ENCODE data around the gene CCL21. TPM values are rescaled to one million over a fixed set of nuclear protein-coding genes. Genes with fewer than 3 reads are reported as not detected.
"Not testable (repeated sequence)": the region's sequence is repeated elsewhere in the genome, so short reads cannot be mapped to it uniquely, and the experiment has no call there.

The CCL21 gene
- polyA plus RNA-seq, 1 donor (not counting 4 experiments of a cell fraction or from before 2014, with no cell fraction given): not detected

DNA sequence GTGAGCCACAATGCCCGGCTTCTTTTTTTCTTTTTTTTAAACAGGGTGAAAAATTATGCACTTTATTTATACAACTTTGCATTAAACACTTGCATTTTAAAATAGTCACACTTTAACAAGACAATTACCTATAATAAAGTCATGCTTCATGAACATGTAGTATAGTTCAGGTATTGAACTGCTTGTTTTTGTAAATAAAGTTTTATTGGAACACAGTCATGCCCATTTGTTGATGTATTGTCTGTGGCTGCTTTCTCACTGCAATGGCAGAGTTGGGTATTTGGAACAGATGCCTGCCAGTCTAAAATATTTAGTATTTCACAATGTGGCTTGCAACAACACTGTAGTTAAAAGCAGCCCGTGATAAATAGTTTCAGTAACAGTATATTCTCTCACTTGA, 32.8 kb upstream of the CCL21 start:
- no peak for TF ChIP-seq EZH2 (IDR thresholded peaks at IDR 0.05; ENCODE audit: low read length)
- TF ChIP-seq, protein P1, sequence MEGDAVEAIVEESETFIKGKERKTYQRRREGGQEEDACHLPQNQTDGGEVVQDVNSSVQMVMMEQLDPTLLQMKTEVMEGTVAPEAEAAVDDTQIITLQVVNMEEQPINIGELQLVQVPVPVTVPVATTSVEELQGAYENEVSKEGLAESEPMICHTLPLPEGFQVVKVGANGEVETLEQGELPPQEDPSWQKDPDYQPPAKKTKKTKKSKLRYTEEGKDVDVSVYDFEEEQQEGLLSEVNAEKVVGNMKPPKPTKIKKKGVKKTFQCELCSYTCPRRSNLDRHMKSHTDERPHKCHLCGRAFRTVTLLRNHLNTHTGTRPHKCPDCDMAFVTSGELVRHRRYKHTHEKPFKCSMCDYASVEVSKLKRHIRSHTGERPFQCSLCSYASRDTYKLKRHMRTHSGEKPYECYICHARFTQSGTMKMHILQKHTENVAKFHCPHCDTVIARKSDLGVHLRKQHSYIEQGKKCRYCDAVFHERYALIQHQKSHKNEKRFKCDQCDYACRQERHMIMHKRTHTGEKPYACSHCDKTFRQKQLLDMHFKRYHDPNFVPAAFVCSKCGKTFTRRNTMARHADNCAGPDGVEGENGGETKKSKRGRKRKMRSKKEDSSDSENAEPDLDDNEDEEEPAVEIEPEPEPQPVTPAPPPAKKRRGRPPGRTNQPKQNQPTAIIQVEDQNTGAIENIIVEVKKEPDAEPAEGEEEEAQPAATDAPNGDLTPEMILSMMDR (optimal IDR thresholded peaks at IDR 0.05 in 1 of 3, IDR thresholded peaks at IDR 0.05 in 1 of 3, conservative IDR thresholded peaks at IDR 0.05 in 1 of 3; ENCODE audit: extremely low read depth in 1 of 3, insufficient read depth in 2 of 3, low read length in 3 of 3): no peak
- no peak overlapping the region for H3K4me3 ChIP-seq (ENCODE audit: control insufficient read depth in 2 of 3, extremely low read depth in 1 of 3, insufficient read depth in 2 of 3, low read depth in 1 of 3, low read length in 3 of 3)
- dilution Hi-C loops (cut with MboI; ENCODE audit: extremely low pct_ligation_motif_present, low sequenced_read_pairs): no loop called here
- FAIRE-seq (no peak), DNase-seq (ENCODE audit: low read depth, low spot score) (no peak)
- H3K9ac ChIP-seq (ENCODE audit: control insufficient read depth, extremely low read depth, insufficient read depth, low read length): no peak overlapping the region
- no peaks in the 10 kb centered on the region for H3K79me2 ChIP-seq (ENCODE audit: control insufficient read depth, insufficient read depth, low read length)
- H3K9me3 ChIP-seq (ENCODE audit: control insufficient read depth, low read depth, low read length): no peaks in the 10 kb centered on the region
- no peaks in the 10 kb centered on the region for H4K20me1 ChIP-seq (ENCODE audit: control insufficient read depth, extremely low read depth, insufficient read depth, low read length)
- H3K27ac ChIP-seq (ENCODE audit: control insufficient read depth, insufficient read depth, low read length): no peak overlapping the region
- H3K4me1 ChIP-seq (ENCODE audit: control insufficient read depth, extremely low read depth, insufficient read depth, low read length): peaks cover 38% of the 10 kb centered on the region
- no peak overlapping the region for H2AFZ ChIP-seq (ENCODE audit: control insufficient read depth, low read length)
- no peak overlapping the region for H3K4me2 ChIP-seq (ENCODE audit: control insufficient read depth, extremely low read depth, insufficient read depth, low read depth, low read length)
- no peaks in the 10 kb centered on the region for H3K27me3 ChIP-seq (ENCODE audit: control insufficient read depth, extremely low read depth, insufficient read depth, low read length)
- H3K36me3 ChIP-seq (ENCODE audit: control insufficient read depth in 2 of 2, extremely low read depth in 1 of 2, insufficient read depth in 2 of 2, low read length in 2 of 2): no peaks in the 10 kb centered on the region
- no peaks in the 10 kb centered on the region for H3K9me1 ChIP-seq (ENCODE audit: control insufficient read depth, extremely low read depth, insufficient read depth, low read length)

DNA sequence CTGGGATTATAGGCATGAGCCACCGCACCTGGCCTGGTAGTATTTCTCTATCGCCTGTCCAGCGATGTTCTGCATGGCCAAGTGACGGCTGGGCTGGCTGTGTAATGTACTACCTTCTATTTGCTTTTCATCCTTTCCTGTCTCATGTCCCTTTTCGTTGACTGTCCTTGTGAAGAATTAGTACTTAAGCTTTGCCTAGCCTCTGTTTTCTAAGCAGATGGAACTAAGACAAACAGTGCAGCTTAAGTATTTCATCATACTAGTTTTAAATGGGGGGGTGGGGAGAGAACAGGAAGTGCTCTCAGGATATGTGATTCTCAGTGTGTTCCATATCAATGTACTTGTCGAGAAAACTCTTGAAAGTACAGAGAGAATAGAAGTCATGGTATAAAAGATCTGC, 31.7 kb upstream of the CCL21 start:
- Histone ChIP-seq H2AFZ (ENCODE audit: control insufficient read depth, low read length) (no peak overlapping the region), H3K27me3 (ENCODE audit: control insufficient read depth, extremely low read depth, insufficient read depth, low read length) (no peaks in the 10 kb centered on the region), H3K79me2 (ENCODE audit: control insufficient read depth, insufficient read depth, low read length) (no peaks in the 10 kb centered on the region), H3K9me3 (ENCODE audit: control insufficient read depth, low read depth, low read length) (no peaks in the 10 kb centered on the region), H4K20me1 (ENCODE audit: control insufficient read depth, extremely low read depth, insufficient read depth, low read length) (no peaks in the 10 kb centered on the region), H3K9me1 (ENCODE audit: control insufficient read depth, extremely low read depth, insufficient read depth, low read length) (no peaks in the 10 kb centered on the region), H3K27ac (ENCODE audit: control insufficient read depth, insufficient read depth, low read length) (no peak overlapping the region), H3K4me1 (ENCODE audit: control insufficient read depth, extremely low read depth, insufficient read depth, low read length) (peaks cover 33% of the 10 kb centered on the region), H3K9ac (ENCODE audit: control insufficient read depth, extremely low read depth, insufficient read depth, low read length) (no peak overlapping the region), H3K4me2 (ENCODE audit: control insufficient read depth, extremely low read depth, insufficient read depth, low read depth, low read length) (no peak overlapping the region), H3K36me3 (ENCODE audit: control insufficient read depth in 2 of 2, extremely low read depth in 1 of 2, insufficient read depth in 2 of 2, low read length in 2 of 2) (no peaks in the 10 kb centered on the region), H3K4me3 (ENCODE audit: control insufficient read depth in 2 of 3, extremely low read depth in 1 of 3, insufficient read depth in 2 of 3, low read depth in 1 of 3, low read length in 3 of 3) (no peak overlapping the region)
- dilution Hi-C loops (cut with MboI; ENCODE audit: extremely low pct_ligation_motif_present, low sequenced_read_pairs): no loop called here
- FAIRE-seq: no peak
- no peak for DNase-seq (ENCODE audit: low read depth, low spot score)
- TF ChIP-seq, protein P1 (optimal IDR thresholded peaks at IDR 0.05 in 1 of 3, IDR thresholded peaks at IDR 0.05 in 1 of 3, conservative IDR thresholded peaks at IDR 0.05 in 1 of 3; ENCODE audit: extremely low read depth in 1 of 3, insufficient read depth in 2 of 3, low read length in 3 of 3): no peak
- no peak for TF ChIP-seq EZH2 (IDR thresholded peaks at IDR 0.05; ENCODE audit: low read length)

DNA sequence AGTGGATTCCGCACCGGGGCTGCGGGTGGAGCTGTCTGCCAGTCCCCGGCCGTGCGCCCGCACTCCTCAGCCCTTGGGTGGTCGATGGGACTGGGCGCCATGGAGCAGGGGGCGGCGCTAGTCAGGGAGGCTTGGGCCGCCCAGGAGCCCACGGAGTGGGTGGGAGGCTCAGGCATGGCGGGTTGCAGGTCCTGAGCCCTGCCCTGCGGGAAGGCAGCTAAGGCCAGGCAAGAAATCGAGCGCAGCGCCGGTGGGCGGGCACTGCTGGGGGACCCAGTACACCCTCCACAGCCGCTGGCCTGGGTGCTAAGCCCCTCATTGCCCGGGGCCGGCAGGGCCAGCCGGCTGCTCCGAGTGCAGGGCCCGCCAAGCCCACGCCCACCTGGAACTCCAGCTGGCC, 30.2 kb upstream of the CCL21 start:
- H3K27ac ChIP-seq (ENCODE audit: control insufficient read depth, insufficient read depth, low read length); DNase-seq (ENCODE audit: low read depth, low spot score); H3K4me3 ChIP-seq (ENCODE audit: control insufficient read depth in 2 of 3, extremely low read depth in 1 of 3, insufficient read depth in 2 of 3, low read depth in 1 of 3, low read length in 3 of 3); H3K27me3 ChIP-seq (ENCODE audit: control insufficient read depth, extremely low read depth, insufficient read depth, low read length); FAIRE-seq; H3K4me2 ChIP-seq (ENCODE audit: control insufficient read depth, extremely low read depth, insufficient read depth, low read depth, low read length); H3K9me1 ChIP-seq (ENCODE audit: control insufficient read depth, extremely low read depth, insufficient read depth, low read length); dilution Hi-C loops (cut with MboI; ENCODE audit: extremely low pct_ligation_motif_present, low sequenced_read_pairs); H3K9ac ChIP-seq (ENCODE audit: control insufficient read depth, extremely low read depth, insufficient read depth, low read length); H2AFZ ChIP-seq (ENCODE audit: control insufficient read depth, low read length); H3K79me2 ChIP-seq (ENCODE audit: control insufficient read depth, insufficient read depth, low read length); H4K20me1 ChIP-seq (ENCODE audit: control insufficient read depth, extremely low read depth, insufficient read depth, low read length); H3K9me3 ChIP-seq (ENCODE audit: control insufficient read depth, low read depth, low read length); H3K36me3 ChIP-seq (ENCODE audit: control insufficient read depth in 2 of 2, extremely low read depth in 1 of 2, insufficient read depth in 2 of 2, low read length in 2 of 2): not testable (repeated sequence)
- H3K4me1 ChIP-seq (ENCODE audit: control insufficient read depth, extremely low read depth, insufficient read depth, low read length): peaks cover 19% of the 10 kb centered on the region
